NCI-H2107 (cell line): Measurements from ENCODE around the gene LCE2A.
"Not testable (repeated sequence)": the region's sequence is repeated elsewhere in the genome, so short reads cannot be mapped to it uniquely, and the experiment has no call there.

Experiments used
- DNase-seq: peaks from one replicate; lab custom pipeline; 2025; lab: John Stamatoyannopoulos, UW

LCE2A gene, protein sequence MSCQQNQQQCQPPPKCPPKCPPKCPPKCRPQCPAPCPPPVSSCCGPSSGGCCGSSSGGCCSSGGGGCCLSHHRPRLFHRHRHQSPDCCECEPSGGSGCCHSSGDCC

DNA sequence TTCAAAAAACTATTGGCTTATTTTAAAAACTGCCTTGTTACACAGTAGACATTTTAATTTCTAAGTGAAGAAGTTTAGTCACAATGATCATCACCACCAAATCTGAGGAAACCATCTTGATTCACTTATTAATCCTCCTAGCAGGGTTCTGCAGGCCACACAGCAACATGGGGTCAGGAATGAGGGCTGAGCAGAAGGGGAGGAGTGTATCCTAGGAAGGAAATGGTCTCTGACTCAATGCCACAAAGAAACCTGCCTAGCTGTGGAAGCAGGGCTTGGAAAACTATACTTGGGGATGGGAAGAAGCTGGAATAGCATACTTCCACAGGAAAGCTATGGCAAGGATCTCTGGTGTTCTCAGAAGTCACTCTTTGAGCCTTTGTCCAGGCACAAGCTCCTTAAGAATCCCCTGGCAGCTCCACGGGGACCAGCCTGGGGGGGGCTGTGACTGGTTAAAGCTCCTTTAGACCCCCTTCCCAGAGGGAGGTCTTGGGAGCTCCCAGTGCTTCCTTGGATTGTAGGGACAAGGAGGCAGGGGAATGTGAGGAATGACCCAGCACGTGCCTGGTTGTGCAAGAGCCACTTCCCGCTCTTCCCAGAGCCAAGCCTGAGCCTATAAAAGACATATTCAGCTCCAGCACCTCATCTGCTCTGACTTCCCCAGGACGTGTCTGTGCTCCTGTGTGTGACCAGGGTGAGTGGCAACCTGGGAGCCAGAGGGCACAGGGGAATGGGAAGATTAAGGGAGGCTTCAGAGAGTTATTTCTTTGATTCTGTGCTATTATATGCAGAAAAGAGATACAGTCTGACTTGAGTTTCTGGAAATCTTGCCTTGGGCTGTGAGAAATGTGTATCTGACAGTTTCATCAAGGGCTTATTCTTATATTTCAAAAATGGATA is at the start of gene LCE2A:
Gene LCE2A (plus strand): TSS at position 645 of the 900 bp plus-strand sequence. CDS start 557 bp downstream, outside the sequence.
- DNase-seq, result no peak

DNA sequence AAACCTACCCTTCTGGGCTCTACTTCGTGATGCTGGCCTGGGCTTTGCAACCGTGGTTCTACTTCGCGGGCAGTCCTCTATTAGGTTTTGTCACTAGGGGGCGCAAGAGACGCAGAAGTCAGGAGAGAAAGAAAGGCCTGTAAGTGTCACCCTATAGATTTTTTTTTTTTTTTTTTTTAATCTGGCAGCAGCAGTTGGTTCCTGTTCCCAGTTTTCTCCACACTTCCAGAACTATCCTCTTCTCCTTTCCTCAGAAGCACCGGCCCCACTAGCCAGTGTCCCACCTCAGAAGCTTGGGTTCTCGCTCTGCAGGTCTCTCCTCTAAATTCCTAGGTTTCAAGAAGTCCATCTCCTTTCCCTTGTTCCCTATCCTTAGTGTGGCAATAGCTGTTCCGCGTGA is 44.0 kb upstream of the LCE2A start:
- peak; percentile 52 for DNase-seq

DNA sequence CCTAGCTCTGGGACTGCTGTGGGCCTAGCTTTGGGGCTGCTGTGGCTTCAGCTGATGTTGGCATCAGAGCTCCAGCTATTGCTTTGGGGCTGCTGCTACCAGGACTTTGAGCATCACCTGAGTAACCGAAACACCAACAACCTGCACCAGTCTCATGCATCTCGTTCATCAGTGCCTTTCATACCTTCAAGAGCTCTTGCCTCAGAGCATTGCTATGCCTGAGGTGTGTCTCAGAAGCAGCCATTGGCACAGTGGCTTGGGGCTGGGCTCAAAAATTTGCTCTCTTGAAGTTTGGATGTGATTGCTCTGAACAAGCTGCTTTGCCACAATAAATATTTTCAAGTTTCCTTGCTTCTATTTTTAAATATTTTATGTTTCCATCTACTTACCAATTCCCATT is 41.7 kb upstream of the LCE2A start:
- no peak for DNase-seq

DNA sequence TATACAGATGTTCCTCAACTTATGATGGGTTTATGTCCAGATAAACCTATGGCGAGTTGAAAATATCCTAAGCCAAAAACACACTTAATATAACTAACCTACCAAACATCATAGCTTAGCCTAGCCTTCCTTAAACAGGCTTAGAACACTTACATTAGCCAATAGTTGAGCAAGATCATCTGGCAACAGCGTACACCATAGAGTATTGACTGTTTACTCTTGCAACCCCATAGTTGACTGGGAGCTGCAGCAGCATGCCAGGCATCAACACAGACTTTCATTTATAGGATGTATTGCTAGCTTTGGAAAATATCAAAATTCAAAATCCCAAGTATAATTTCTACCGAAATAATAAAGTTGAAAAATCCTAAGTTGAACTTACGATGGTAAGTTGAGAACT is 40.5 kb upstream of the LCE2A start:
- no peak for DNase-seq

DNA sequence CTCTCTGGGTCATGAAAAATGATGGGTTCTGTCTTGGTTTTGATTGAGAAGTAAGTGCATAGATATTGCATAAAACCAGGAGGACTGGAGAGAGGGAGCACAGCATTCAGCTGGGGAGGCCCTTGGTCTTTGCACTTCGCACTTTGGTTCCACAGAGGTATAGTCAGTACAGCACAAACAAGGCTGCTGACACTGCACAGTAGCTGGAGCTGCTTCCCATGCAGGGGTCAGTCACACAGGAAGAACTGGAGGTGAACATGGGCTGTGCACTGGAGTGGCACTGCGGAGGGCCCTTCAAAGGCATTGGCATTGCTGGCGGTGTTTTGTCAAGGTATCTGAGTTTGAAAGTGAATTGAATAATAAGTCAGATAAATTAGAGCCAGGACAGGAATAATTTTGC is 39.5 kb upstream of the LCE2A start:
- DNase-seq, result no peak

DNA sequence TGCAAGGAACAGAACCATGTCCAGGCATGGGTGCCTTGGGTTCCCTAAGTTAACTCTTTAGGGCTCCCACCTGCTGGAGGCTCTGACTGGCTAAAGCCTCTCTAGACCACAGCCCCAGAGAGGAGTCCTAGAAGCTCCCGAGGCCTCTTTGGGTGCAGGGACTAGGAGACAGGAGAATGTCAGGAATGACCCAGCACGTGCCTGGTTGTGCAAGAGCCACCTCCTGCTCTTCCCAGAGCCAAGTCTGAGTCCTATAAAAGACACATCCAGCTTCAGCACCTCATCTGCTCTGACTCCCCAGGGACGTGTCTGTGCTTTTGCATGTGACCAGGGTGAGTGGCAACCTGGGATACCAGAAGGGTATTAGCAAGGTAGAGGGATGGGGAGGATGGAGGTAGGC is 35.0 kb upstream of the LCE2A start, which contains the start of gene LCE2D:
Gene LCE2D (plus strand): TSS at position 283 of the 400 bp plus-strand sequence. CDS start 726 bp downstream, outside the sequence.
- DNase-seq, result no peak

DNA sequence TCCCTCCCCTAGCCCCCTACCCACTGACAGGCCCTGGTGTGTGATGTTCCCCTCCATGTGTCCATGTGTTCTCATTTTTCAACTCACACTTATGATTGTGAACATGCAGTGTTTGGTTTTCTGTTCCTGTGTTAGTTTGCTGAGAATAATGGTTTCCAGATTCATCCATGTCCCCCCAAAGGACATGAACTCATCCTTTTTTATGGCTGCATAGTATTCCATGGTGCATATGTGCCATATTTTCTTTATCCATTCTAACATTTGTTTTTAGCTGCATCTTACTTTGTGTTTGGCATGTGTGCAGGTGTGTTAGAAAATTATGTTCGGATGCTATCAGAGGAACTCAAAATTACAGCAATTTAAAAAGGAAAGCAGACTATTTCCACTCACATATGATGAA is 32.0 kb upstream of the LCE2A start:
- not testable (repeated sequence) for DNase-seq

DNA sequence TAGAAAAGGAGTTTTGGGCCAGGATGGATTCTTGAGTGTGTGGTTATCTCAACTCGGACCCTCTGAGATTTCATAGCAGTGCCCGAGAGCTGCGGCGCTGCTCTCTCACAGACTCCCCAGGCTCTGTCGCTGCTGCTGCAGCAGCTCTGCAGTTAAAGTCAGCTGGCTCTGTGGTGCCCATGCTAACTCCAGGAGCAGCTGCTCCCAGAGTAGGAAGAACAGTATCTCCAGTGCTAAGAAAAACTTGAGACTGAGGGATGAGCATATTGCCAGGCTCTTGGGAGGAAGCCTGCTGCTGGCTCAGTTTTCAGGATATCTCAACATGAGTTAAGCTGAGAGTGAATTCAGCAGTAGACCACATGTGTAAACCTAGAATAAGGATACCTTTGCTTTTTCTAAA is 30.5 kb upstream of the LCE2A start:
- no peak for DNase-seq

DNA sequence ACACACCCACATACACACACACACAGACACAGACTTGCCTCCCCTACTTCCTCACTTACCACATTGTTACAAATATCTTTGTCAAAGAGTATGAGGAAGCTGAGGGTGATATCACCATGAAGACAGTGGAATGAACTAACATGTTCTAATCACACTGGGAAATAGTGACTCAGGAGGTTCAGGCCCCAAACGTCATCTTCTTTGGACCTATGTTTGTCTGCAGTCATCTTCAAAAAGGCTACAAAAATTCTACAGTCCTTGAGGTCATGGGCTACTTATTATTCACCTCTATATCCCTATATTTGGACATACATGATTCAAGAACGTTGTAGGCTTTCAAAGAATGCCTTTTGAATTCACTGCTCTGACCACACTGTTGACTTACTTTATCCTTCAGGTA is 25.1 kb upstream of the LCE2A start:
- no peak for DNase-seq

DNA sequence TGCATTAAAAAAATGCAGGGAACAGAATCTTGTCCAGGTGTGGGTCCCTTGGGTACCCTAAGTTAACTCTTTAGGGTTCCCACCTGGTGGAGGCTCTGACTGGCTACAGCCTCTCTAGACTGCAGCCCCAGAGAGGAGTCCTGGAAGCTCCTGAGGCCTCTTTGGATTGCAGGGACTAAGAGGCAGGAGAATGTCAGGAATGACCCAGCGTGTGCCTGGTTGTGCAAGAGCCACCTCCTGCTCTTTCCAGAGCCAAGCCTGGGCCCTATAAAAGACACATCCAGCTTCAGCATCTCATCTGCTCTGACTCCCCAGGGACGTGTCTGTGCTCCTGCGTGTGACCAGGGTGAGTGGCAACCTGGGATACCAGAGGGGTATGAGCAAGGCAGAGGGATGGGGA is 23.2 kb upstream of the LCE2A start, which contains the start of gene LCE2C:
Gene LCE2C (plus strand): TSS at position 297 of the 400 bp plus-strand sequence. CDS start 737 bp downstream, outside the sequence.
- not testable (repeated sequence) for DNase-seq

DNA sequence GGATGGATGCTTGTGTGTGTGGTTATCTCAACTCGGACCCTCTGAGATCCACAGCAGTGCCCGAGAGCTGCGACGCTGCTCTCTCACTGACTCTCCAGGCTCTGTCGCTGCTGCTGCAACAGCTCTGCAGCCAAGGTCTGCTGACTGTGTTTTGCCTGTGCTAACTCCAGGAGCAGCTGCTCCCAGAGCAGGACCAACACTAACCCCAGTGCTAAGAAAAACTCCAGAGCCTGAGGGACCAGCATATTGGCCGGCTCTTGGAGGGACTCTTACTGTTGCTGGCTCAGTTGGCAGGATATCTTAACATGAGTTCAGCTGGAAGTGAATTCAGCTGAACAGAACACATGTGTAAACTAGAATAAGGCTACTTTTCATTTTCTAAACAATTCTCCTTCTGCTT is 18.7 kb upstream of the LCE2A start:
- no peak for DNase-seq

DNA sequence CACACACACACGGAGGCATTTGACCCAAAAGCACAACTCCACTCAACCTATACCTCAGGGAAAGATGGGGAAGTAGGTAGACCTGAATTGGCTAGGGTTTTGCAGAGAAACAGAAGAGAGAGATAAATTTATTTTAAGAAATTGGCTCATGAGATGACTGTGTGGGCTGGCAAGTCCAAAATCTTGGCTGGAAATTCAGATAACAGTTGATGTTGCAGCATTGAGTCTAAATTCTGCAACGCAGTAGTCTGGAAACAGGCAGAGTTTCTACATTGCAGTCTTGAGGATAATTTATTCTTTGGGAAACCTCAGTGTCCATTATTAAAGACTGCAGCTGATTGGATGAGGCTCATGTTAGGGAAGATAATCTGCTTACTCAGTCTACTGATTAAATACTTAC is 16.5 kb upstream of the LCE2A start:
- no peak for DNase-seq

DNA sequence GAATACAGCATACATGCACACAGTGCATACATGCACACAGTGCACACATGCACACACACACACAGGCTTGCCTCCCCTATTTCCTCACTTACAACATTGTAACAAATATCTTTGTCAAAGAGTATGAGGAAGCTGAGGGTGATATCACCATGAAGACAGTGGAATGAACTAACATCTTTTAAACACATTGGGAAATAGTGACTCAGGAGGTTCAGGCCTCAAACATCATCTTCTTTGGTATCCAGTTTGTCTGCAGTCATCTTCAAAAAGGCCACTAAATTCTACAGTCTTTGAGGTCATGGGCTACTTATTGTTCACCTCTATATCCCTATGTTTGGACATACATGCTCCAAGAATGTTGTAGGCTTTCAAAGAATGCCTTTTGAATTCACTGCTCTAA is 14.3 kb upstream of the LCE2A start:
- no peak for DNase-seq

DNA sequence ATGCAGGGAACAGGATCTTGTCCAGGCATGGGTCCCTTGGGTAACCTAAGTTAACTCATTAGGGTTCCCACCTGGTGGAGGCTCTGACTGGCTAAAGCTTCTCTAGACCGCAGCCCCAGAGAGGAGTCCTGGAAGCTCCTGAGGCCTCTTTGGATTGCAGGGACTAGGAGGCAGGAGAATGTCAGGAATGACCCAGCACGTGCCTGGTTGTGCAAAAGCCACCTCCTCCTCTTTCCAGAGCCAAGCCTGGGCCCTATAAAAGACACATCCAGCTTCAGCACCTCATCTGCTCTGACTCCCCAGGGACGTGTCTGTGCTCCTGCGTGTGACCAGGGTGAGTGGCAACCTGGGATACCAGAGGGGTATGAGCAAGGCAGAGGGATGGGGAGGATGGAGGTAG is 12.3 kb upstream of the LCE2A start, which contains the start of gene LCE2B:
Gene LCE2B (plus strand): TSS at position 301 of the 400 bp plus-strand sequence. CDS start 721 bp downstream, outside the sequence.
- not testable (repeated sequence) for DNase-seq

DNA sequence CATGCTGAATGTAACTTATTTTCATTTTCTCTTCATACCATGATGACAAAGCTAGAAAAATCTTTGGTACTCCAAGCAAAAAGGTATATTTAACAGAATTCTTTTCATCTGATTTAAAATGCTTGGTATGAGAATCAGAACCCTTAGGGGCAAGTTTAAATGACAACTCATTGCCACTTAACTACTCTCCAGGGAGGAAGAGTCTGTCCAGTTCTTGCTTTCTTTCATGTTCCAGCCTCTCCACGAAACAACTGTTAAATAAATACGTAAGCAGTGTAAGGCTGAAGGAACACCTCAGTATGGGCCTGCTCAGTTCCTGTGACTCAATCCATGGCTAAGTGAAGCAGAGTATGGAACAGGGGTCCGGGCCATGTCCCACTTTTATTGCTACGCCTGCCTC is 1.6 kb downstream of the LCE2A start:
- no peak for DNase-seq

DNA sequence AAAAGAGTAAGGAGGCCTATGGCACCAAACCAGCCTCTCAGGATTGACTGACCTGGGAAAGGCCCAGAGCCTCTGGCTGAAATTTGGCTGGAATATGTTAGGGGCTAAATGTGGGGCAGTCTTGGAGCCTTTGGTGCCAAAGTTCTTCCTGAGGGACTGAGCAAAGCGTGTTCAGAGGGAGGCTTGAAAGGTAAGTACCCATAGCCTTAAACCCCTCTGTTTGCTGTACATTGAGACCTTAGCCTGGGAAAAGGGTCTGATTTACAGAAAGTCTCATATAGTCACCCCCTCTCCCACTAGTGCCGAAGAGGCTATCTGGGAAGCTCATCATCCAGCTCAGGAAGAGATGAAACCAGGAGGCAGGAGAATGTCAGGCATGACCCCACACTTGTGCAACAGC is 9.7 kb downstream of the LCE2A start, which contains the start of gene LCE4A:
Gene LCE4A (plus strand): TSS at position 301 of the 400 bp plus-strand sequence. CDS start 916 bp downstream, outside the sequence.
- DNase-seq, result no peak

DNA sequence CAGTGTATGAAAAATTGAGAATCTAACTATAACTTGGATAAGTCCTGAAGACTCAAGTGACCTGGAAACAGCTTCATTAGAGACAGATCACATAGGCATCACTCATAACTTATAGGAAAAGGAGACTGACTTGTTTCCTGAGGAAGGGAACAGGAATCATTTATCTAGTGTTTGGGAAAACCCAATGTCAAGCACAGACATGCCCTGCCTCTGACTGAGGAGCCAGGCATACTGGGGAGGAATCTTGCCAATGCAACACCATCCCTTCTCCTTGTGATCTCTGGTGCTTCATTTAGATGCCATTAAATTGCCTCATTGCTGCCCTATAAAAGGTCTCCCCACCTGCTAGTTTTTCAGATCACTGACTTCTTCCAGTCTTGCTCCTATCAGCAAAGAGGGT is 20.1 kb downstream of the LCE2A start:
- no peak for DNase-seq

DNA sequence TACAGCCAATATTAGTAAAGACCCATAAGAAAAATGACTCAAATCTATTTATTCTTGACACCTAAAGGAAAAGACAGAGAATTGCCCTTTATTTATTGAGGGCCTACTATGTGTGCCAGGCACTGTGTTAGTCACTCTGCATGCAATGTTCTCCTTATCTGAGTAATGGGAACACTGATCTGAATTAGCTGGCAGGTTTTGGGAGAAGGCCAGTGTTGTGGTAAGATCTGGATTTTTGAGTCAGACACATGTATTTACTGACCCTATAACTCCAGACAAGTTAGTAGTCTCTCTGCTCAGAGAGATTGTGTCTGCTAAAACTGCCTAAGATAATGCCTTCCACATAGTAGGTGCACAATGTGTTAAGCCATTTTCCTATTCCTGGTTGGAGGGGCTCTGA is 27.1 kb downstream of the LCE2A start:
- DNase-seq, result no peak

DNA sequence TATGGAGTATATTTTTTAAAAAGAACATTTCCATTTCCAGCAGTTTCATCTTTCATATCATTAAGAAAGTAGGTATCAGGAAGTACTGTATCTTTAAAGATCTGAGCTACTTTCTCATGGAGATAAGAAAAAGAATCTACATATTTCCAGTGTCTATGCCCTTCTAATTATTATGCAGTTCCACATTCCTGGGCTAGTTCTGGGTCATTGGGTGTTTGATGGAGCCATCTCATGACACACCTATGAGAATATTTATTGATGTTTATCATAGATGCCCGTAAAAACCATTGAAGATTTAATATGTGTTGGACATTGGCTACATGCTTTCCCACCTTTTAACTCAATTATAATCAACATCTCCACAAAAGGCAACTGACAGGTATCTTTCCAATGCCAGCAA is 30.8 kb downstream of the LCE2A start:
- DNase-seq, result no peak

DNA sequence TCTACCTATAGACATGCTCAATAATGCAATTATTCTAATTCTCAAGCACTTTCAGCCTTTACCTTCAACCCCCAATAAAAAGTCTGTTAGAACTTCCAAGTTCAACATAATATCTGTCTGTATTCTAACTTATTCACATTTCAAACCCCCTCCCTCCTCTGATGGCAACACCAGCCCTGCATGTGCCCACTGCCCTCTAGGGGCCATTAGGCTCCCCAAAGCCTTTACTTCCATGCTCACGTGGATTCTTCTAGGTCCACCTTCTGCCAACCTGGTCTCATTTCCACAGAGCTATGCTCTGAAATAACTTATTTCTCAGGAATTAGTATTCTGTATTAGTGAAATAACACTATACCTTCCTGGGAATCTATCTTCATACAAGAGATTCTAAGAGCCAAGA is 37.5 kb downstream of the LCE2A start:
- no peak for DNase-seq

DNA sequence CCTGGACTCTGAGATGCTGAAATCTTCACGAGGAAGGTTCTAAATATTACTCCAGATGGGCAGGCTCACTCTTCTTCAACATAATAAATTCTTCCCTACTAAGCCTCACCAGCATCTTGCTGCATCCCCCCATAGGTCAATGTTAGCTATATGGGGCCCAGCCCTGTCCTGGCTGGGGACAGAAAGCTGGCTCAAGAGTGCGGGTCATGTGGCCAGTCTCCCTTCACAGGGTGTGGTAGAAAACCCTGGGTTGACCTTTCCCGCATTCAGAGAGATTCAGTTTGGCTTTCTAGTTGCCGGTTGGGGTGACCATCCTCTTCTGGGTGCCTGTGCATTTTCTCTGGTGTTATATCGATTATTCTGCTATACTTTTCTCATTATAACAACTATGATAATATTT is 39.9 kb downstream of the LCE2A start:
- no peak for DNase-seq

DNA sequence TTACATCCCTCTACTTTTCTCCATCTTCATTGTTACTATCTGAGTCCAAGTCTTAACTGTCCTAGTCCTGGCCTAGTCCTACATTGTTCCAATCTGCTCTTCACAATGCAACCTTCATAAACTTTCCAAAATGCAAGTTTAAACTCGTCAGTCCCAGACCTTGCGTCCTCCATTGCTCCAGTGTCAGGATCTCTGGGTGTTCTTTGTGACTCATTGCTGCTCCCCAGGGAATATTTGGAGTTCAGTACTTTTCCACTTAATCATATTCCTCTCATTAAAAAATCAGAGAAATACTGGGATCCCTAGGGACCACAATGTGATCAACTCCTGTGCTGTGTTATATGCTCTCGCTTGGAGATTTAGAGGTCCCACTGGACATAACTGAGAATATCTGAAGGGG is 41.7 kb downstream of the LCE2A start:
- no peak for DNase-seq

DNA sequence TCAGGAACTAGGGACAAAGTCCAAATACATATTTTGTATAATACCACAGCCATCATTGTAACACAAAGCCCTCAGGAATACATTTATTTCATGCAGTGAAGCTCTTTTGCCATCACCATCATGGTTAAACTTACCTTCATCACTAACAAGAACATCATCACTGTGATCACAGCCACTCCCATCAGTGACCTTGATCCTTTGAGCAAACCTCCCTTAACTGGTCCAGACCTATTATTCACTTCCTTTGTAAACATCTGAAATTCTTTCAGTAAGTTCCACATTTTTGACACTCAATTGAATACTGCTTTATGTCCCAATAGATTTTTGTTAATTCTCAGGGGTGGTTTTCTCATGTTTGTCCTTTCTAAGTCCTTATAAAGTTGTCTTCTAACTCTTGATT is 43.5 kb downstream of the LCE2A start:
- no peak for DNase-seq
